ENCODE data around the gene PCSK4. TPM values are rescaled to one million over a fixed set of nuclear protein-coding genes. Genes with fewer than 3 reads are reported as not detected.

Gene PCSK4
- total RNA-seq, 1 experiment from 2014 or later = 3.9 TPM

- H2AFZ ChIP-seq (ENCODE audit: low read length) = no peak overlapping the region
- no peaks in the 10 kb centered on the region for H3F3A ChIP-seq (ENCODE audit: low read length, unreplicated experiment)
- H3K9ac ChIP-seq (ENCODE audit: low read length) = no peak overlapping the region
- no peaks in the 10 kb centered on the region for H3K36me3 ChIP-seq (ENCODE audit: low read depth, low read length)
- ATAC-seq (no peak), DNase-seq (no peak)
- no TSS peak for BruUV-seq (replicated peaks)
- H3K4me1 ChIP-seq (ENCODE audit: insufficient read depth, low read length) = peaks cover 10% of the 10 kb centered on the region; the same call in 1 of the 2 replicates
- no peaks in the 10 kb centered on the region for H3K9me3 ChIP-seq (ENCODE audit: low read length)
- no peaks in the 10 kb centered on the region for H3K9me2 ChIP-seq (replicated peaks; ENCODE audit: low read length)
- intact Hi-C loops (cut with micrococcal nuclease) = no loop called here
- TF ChIP-seq CTCF (conservative IDR thresholded peaks at IDR 0.05; ENCODE audit: low read depth, low read length) (no peak), EZH2 (IDR thresholded peaks at IDR 0.05; ENCODE audit: low read length, unreplicated experiment) (no peak), EZH2phosphoT487 (IDR thresholded peaks at IDR 0.05; ENCODE audit: borderline replicate concordance, low read length) (no peak)
- ChIA-PET POLR2A (ENCODE audit: unreplicated experiment) (no interaction called here), CTCF (no interaction called here)
- no peak overlapping the region for H3K4me2 ChIP-seq (ENCODE audit: low read length)
- H3K27ac ChIP-seq (ENCODE audit: low read length) = no peak overlapping the region
- no peak overlapping the region for H3K4me3 ChIP-seq (ENCODE audit: low read length)
- H3K27me3 ChIP-seq (ENCODE audit: low read length) = peaks cover 15% of the 10 kb centered on the region
- no peaks in the 10 kb centered on the region for H3K79me2 ChIP-seq (ENCODE audit: low read length)
- H4K20me1 ChIP-seq (ENCODE audit: low read length) = no peaks in the 10 kb centered on the region
Observed at GRCh38 chr19:1451916-1452801, 38.0 kb downstream of the PCSK4 start.

- no peak for TF ChIP-seq CTCF (conservative IDR thresholded peaks at IDR 0.05; ENCODE audit: low read depth, low read length)
- no peak for TF ChIP-seq EZH2phosphoT487 (IDR thresholded peaks at IDR 0.05; ENCODE audit: borderline replicate concordance, low read length)
- TF ChIP-seq EZH2 (IDR thresholded peaks at IDR 0.05; ENCODE audit: low read length, unreplicated experiment) = no peak
- no peak for ATAC-seq
- Histone ChIP-seq H3K9me3 (ENCODE audit: low read length) (no peaks in the 10 kb centered on the region), H3K27ac (ENCODE audit: low read length) (no peak overlapping the region), H3K27me3 (ENCODE audit: low read length) (peaks cover 15% of the 10 kb centered on the region), H3K4me1 (ENCODE audit: insufficient read depth, low read length) (peaks cover 10% of the 10 kb centered on the region; the same call in 1 of the 2 replicates), H2AFZ (ENCODE audit: low read length) (no peak overlapping the region), H4K20me1 (ENCODE audit: low read length) (no peaks in the 10 kb centered on the region), H3K9ac (ENCODE audit: low read length) (no peak overlapping the region), H3K79me2 (ENCODE audit: low read length) (no peaks in the 10 kb centered on the region), H3K4me2 (ENCODE audit: low read length) (no peak overlapping the region), H3K9me2 (replicated peaks; ENCODE audit: low read length) (no peaks in the 10 kb centered on the region), H3K4me3 (ENCODE audit: low read length) (no peak overlapping the region), H3F3A (ENCODE audit: low read length, unreplicated experiment) (no peaks in the 10 kb centered on the region), H3K36me3 (ENCODE audit: low read depth, low read length) (no peaks in the 10 kb centered on the region)
- no peak for DNase-seq
- CTCF ChIA-PET = no interaction called here
- intact Hi-C loops (cut with micrococcal nuclease) = no loop called here
- POLR2A ChIA-PET (ENCODE audit: unreplicated experiment) = no interaction called here
- no TSS peak for BruUV-seq (replicated peaks)
Observed at GRCh38 chr19:1450735-1451731, 39.1 kb downstream of the PCSK4 start.
